CD4-positive, alpha-beta T cell treated with Interleukin-4 for 1 hour (primary cell): ENCODE results near the gene LNX1.
"Not testable (repeated sequence)": the region's sequence is repeated elsewhere in the genome, so short reads cannot be mapped to it uniquely, and the experiment has no call there.

Source experiments
- DNase-seq, 2 donors: peaks; one replicate each; pipeline ENCODE4 v3.0.0-alpha.2; 2020 to 2022

The LNX1 gene

GRCh38 chr4:53455766-53456165, 135.5 kb downstream of the LNX1 start:
- no peak for DNase-seq

- DNase-seq, result no peak
Measured at GRCh38 chr4:53453385-53453784, 137.9 kb downstream of the LNX1 start.

GRCh38 chr4:53450773-53451172, 140.5 kb downstream of the LNX1 start:
- DNase-seq, result no peak

GRCh38 chr4:53444954-53445353, 146.3 kb downstream of the LNX1 start:
- DNase-seq, result no peak

- DNase-seq, result no peak
Measured at GRCh38 chr4:53441564-53441963, 149.7 kb downstream of the LNX1 start.

GRCh38 chr4:53436251-53436650, 155.0 kb downstream of the LNX1 start:
- no peak for DNase-seq

GRCh38 chr4:53432528-53433424, 158.5 kb downstream of the LNX1 start:
- no peak for DNase-seq

GRCh38 chr4:53431052-53431451, 160.2 kb downstream of the LNX1 start:
- peak in 1 of 2 donors; percentile 15 for DNase-seq

GRCh38 chr4:53427366-53427765, 163.9 kb downstream of the LNX1 start:
- no peak for DNase-seq

- no peak for DNase-seq
Measured at GRCh38 chr4:53424280-53424679, 167.0 kb downstream of the LNX1 start.

- no peak for DNase-seq
Measured at GRCh38 chr4:53422367-53422766, 168.9 kb downstream of the LNX1 start.

GRCh38 chr4:53421791-53422190, 169.5 kb downstream of the LNX1 start:
- no peak for DNase-seq

GRCh38 chr4:53419208-53419607, 172.1 kb downstream of the LNX1 start:
- DNase-seq, result no peak

- not testable (repeated sequence) for DNase-seq
Measured at GRCh38 chr4:53409479-53409878, 181.8 kb downstream of the LNX1 start.
